ENCODE results near the gene TIGAR.

Gene TIGAR, protein sequence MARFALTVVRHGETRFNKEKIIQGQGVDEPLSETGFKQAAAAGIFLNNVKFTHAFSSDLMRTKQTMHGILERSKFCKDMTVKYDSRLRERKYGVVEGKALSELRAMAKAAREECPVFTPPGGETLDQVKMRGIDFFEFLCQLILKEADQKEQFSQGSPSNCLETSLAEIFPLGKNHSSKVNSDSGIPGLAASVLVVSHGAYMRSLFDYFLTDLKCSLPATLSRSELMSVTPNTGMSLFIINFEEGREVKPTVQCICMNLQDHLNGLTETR

DNA sequence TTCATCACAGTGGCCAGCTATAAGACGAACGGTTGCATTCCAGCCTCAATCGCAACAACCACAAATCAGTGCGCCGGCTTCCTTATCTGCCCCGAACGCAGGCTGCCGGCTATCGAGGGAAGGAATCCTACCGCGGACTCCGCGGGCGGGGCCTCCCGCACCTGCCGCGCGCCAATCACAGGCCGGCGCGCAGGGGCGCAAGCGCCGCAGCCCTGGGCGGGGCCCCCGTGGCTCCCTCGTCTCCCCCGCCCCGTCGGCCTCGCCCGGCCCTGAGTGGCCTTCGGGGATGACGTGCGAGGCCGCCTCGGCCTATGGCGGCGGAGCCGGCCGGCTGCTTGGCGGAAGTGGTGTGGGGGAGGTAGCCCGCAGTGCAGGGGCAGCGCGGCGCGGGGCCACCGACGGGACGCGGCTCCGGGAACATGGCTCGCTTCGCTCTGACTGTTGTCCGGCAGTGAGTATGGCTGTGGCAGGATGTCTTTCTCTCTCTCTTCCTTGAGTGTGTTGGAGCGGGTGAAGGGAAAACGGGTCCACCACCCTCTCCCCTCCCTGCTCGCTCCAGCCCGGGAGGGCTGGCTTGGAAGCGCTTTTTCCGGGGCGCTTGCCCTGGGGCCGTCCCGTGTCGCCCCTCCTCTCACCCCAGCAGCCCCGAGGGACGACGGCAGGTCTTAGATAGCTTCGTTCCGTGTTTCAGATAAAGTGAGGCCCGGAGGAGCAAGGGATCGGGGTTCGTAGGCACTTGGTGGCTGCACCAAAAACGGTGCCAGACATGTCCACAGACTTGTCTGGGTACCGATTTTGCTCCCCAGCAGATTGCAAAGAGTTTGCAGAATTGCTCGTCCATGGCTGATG, at the start of gene TIGAR:
Gene TIGAR, plus strand, starts transcription at position 361 of the 849 bp plus-strand sequence. Its CDS starts 59 bp downstream, at position 420.
- Histone ChIP-seq H3K4me3 (ENCODE audit: insufficient read depth, low read length, poor library complexity, severe bottlenecking) (peak within 1 kb of the TSS; percentile 80), H3K4me2 (ENCODE audit: low read depth, low read length, poor library complexity, severe bottlenecking) (peak within 1 kb of the TSS; percentile 97), H4K20me1 (ENCODE audit: low read depth, low read length) (no peaks in the 10 kb centered on the region; the same call in 1 of the 2 replicates), H3K9me2 (replicated peaks; ENCODE audit: insufficient read depth, low read length) (no peaks in the 10 kb centered on the region), H3K36me3 (ENCODE audit: low read length) (0 out of 2 replicates have a peak, but pooled peaks cover 4% of the 10 kb centered on the region), H3K79me2 (ENCODE audit: insufficient read depth, low read length) (peaks cover 47% of the 10 kb centered on the region), H3K27me3 (ENCODE audit: low read length) (no peaks in the 10 kb centered on the region), H3F3A (ENCODE audit: insufficient read depth) (0 out of 2 replicates have a peak, but pooled peaks cover 15% of the 10 kb centered on the region), H2AFZ (ENCODE audit: low read depth, low read length, severe bottlenecking) (peak within 1 kb of the TSS; percentile 75), H3K27ac (ENCODE audit: low read depth, low read length) (peak within 1 kb of the TSS; percentile 74), H3K9me3 (ENCODE audit: insufficient read depth, low read length) (no peaks in the 10 kb centered on the region), H3K9ac (ENCODE audit: low read length) (peak within 1 kb of the TSS; percentile 85)
- TF ChIP-seq, protein P1, sequence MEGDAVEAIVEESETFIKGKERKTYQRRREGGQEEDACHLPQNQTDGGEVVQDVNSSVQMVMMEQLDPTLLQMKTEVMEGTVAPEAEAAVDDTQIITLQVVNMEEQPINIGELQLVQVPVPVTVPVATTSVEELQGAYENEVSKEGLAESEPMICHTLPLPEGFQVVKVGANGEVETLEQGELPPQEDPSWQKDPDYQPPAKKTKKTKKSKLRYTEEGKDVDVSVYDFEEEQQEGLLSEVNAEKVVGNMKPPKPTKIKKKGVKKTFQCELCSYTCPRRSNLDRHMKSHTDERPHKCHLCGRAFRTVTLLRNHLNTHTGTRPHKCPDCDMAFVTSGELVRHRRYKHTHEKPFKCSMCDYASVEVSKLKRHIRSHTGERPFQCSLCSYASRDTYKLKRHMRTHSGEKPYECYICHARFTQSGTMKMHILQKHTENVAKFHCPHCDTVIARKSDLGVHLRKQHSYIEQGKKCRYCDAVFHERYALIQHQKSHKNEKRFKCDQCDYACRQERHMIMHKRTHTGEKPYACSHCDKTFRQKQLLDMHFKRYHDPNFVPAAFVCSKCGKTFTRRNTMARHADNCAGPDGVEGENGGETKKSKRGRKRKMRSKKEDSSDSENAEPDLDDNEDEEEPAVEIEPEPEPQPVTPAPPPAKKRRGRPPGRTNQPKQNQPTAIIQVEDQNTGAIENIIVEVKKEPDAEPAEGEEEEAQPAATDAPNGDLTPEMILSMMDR (IDR thresholded peaks at IDR 0.05; ENCODE audit: insufficient read depth, low read length, poor library complexity, severe bottlenecking), result no peak
- TF ChIP-seq EZH2phosphoT487 (conservative IDR thresholded peaks at IDR 0.05; ENCODE audit: low read length), result no peak

DNA sequence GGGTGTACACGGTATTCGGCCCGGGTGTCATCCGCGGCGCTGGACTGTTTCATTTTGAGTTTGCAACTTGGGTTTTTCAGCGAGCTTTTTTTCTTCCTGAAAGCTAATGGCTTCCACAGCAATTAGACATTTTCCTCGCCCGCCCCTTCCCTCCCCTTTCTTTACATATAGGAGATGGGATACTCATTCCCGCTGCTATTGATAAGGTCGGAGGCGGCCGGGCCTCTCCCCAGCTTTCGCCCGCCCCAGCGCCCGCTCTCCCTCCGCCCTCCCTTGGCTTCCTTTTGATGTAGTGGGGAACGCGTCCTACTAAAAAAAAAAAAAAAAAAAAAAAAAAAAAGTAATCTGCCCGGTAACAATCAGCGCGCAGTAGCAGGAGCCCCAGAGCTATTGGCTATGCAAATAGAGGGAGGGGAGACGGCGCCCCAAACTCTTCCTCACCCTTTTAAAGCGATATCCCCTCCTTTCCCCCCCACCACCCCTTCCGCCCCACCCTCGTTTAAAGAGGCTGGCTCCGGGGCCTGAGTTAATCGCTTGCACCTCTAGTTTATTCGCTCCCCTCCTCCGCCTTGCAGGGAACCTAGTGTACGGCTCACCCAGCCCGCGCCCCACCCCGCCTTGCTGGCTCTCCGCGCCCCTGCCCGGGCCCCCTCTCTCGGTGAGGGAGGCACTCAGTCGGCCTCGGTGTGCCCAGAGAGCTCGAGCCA, 49.1 kb upstream of the TIGAR start:
- H3K9ac ChIP-seq (ENCODE audit: low read length), result peak overlapping the region; percentile 32; the same call in 1 of the 2 replicates
- no peaks in the 10 kb centered on the region for H4K20me1 ChIP-seq (ENCODE audit: low read depth, low read length)
- peak overlapping the region; percentile 81 for H3K4me2 ChIP-seq (ENCODE audit: low read depth, low read length, poor library complexity, severe bottlenecking)
- H3K9me2 ChIP-seq (replicated peaks; ENCODE audit: insufficient read depth, low read length), result no peaks in the 10 kb centered on the region
- H3K9me3 ChIP-seq (ENCODE audit: insufficient read depth, low read length), result no peaks in the 10 kb centered on the region
- no peak overlapping the region for H3K27ac ChIP-seq (ENCODE audit: low read depth, low read length)
- H3K27me3 ChIP-seq (ENCODE audit: low read length), result peaks cover 4% of the 10 kb centered on the region; the same call in 1 of the 2 replicates
- no peaks in the 10 kb centered on the region for H3K36me3 ChIP-seq (ENCODE audit: low read length)
- H3F3A ChIP-seq (ENCODE audit: insufficient read depth), result no peaks in the 10 kb centered on the region
- H2AFZ ChIP-seq (ENCODE audit: low read depth, low read length, severe bottlenecking), result peak overlapping the region; percentile 72
- H3K4me3 ChIP-seq (ENCODE audit: insufficient read depth, low read length, poor library complexity, severe bottlenecking), result peak overlapping the region; percentile 50
- TF ChIP-seq, protein P1 (IDR thresholded peaks at IDR 0.05; ENCODE audit: insufficient read depth, low read length, poor library complexity, severe bottlenecking), result no peak
- TF ChIP-seq EZH2phosphoT487 (conservative IDR thresholded peaks at IDR 0.05; ENCODE audit: low read length), result no peak
- no peaks in the 10 kb centered on the region for H3K79me2 ChIP-seq (ENCODE audit: insufficient read depth, low read length)

DNA sequence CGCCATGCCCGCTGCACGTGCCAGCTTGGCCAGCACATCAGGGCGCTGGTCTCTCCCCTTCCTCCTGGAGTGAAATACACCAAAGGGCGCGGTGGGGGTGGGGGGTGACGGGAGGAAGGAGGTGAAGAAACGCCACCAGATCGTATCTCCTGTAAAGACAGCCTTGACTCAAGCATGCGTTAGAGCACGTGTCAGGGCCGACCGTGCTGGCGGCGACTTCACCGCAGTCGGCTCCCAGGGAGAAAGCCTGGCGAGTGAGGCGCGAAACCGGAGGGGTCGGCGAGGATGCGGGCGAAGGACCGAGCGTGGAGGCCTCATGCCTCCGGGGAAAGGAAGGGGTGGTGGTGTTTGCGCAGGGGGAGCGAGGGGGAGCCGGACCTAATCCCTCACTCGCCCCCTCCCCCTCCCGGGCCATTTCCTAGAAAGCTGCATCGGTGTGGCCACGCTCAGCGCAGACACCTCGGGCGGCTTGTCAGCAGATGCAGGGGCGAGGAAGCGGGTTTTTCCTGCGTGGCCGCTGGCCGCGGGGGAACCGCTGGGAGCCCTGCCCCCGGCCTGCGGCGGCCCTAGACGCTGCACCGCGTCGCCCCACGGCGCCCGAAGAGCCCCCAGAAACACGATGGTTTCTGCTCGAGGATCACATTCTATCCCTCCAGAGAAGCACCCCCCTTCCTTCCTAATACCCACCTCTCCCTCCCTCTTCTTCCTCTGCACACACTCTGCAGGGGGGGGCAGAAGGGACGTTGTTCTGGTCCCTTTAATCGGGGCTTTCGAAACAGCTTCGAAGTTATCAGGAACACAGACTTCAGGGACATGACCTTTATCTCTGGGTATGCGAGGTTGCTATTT, 48.4 kb upstream of the TIGAR start:
- Histone ChIP-seq H3K79me2 (ENCODE audit: insufficient read depth, low read length) (no peaks in the 10 kb centered on the region), H3K9me2 (replicated peaks; ENCODE audit: insufficient read depth, low read length) (no peaks in the 10 kb centered on the region), H3K27ac (ENCODE audit: low read depth, low read length) (no peak overlapping the region), H3K36me3 (ENCODE audit: low read length) (no peaks in the 10 kb centered on the region), H4K20me1 (ENCODE audit: low read depth, low read length) (no peaks in the 10 kb centered on the region), H2AFZ (ENCODE audit: low read depth, low read length, severe bottlenecking) (no peak overlapping the region), H3K27me3 (ENCODE audit: low read length) (no peaks in the 10 kb centered on the region), H3K9me3 (ENCODE audit: insufficient read depth, low read length) (no peaks in the 10 kb centered on the region), H3K9ac (ENCODE audit: low read length) (no peak overlapping the region), H3K4me2 (ENCODE audit: low read depth, low read length, poor library complexity, severe bottlenecking) (peak overlapping the region; percentile 81), H3F3A (ENCODE audit: insufficient read depth) (no peaks in the 10 kb centered on the region), H3K4me3 (ENCODE audit: insufficient read depth, low read length, poor library complexity, severe bottlenecking) (no peak overlapping the region)
- TF ChIP-seq, protein P1 (IDR thresholded peaks at IDR 0.05; ENCODE audit: insufficient read depth, low read length, poor library complexity, severe bottlenecking), result no peak
- no peak for TF ChIP-seq EZH2phosphoT487 (conservative IDR thresholded peaks at IDR 0.05; ENCODE audit: low read length)
